Memory B cell (primary cell): Measurements from ENCODE around the gene URM1.

ENCODE experiments used
- ATAC-seq: fragments of 150-1000 bp; cut with Tn5 transposase; 2 replicates; pipeline ENCODE4 v1.10.0; 2021; ENCODE audit warnings: low read depth, mild to moderate bottlenecking, moderate library complexity
- DNase-seq, 2 donors: peaks; one replicate each; pipeline ENCODE4 v3.0.0; 2022; ENCODE audit warnings: low spot score in 2 of 2
- H3K27ac Mint-ChIP-seq: one replicate; pipeline ENCODE4 v1.8.0; 2022; ENCODE audit warnings: mild to moderate bottlenecking, moderate library complexity, mixed read lengths
- H3K27me3 Mint-ChIP-seq: one replicate; pipeline ENCODE4 v1.8.0; 2022; ENCODE audit warnings: mixed read lengths
- H3K36me3 Mint-ChIP-seq: one replicate; pipeline ENCODE4 v1.8.0; 2022; ENCODE audit warnings: mild to moderate bottlenecking, mixed read lengths
- H3K4me1 Mint-ChIP-seq: one replicate; pipeline ENCODE4 v1.8.0; 2022; ENCODE audit warnings: mixed read lengths
- H3K4me3 Mint-ChIP-seq: one replicate; pipeline ENCODE4 v1.8.0; 2022; ENCODE audit warnings: mild to moderate bottlenecking, moderate library complexity, mixed read lengths
- H3K9me3 Mint-ChIP-seq: one replicate; pipeline ENCODE4 v1.8.0; 2022; ENCODE audit warnings: mixed read lengths

The URM1 gene

DNA sequence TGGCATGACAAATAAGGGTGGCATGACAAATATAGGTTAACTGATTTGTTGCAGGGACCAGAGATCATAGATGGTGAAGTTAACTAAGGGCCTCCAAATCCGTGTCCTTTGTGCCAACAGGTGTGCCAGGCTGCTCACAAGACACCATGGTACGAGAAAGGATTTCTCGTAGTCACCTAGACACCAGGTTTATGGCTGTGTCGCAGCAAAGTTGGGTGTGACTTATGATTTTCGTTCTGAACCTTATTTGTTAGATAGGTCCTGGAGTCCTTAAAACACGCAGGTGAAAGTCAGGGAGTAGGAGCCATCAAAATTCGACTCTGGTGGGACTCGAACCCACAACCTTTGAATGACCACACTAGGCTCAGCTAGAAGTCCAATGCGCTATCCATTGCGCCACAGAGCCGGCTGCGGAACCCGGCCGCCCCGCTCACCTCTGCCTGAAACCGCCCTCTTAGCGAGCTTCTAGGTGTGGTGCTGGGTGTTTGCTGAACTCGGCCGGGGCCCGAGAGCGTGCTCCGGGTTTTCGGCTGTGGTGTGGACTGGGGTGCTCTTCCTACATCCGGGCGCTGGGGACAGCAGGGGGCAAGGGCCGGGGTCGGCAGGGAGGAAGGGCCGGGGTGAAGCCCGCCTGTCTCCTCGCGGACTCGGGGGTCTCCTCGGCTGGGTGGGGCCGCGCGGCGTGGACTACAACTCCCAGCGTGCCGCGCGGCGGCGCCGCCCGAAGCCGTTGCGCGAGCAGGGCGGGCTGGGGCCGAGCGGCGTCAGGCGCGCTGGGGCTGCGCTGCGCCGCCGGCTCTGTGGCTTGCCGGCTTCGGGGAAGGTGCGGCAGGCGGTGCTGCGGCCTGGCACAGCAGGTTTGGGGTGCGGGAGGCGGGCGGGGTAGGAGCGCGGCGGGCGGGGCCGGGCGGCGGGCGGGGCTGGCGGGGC is 31.1 kb upstream of the URM1 start, which contains the start of gene SLC27A4:
Gene SLC27A4, plus strand, starts transcription at position 767 of the 930 bp plus-strand sequence. CDS start 2,606 bp downstream, outside the sequence.
- DNase-seq: peak; percentile 67 to 76
- Mint-ChIP-seq H3K4me1 (peaks cover 3% of the 10 kb centered on the region), H3K36me3 (peaks cover 6% of the 10 kb centered on the region), H3K27ac (no peak within 1 kb of the TSS), H3K9me3 (no peaks in the 10 kb centered on the region), H3K4me3 (peak within 1 kb of the TSS; percentile 88), H3K27me3 (no peaks in the 10 kb centered on the region)
- ATAC-seq: peak; percentile 92

DNA sequence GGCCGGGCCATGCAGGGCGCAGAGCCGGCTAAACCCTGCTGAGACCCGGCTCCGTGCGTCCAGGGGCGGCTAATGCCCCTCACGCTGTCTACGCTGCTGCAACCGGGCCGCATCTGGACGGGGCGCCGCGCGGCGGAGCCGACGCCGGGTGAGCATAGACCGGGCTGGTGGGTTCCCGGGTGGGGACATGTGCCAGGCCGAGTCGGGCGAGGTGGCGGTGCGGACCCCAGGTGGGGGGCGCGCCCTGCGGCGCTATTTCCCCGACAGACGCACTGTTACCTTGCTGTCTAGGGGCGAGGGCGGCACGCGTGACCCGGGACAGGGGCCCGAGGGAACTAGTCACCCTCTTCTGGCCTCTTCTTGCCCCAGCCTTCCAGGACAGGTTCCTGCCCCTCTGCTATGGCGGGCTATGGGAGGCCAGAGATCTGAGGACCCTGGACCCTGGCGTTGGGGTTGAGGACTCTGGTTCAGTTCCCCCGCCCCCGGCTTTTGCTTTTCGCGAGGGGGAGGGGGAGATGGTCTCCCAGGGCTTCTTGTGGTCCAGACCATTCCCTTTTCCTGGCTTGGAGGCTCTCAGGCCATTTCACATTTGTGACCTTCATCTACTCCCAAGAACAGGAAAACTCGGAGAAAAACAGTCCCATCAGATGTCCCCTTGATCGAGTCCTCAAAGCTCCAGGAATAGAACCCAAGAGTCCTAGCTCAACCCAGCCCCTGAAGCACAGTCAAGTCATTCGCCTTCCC is 30.3 kb upstream of the URM1 start:
- Mint-ChIP-seq H3K36me3 (peaks cover 6% of the 10 kb centered on the region), H3K27me3 (no peaks in the 10 kb centered on the region), H3K4me1 (peaks cover 3% of the 10 kb centered on the region), H3K4me3 (peak overlapping the region; percentile 88), H3K9me3 (no peaks in the 10 kb centered on the region), H3K27ac (no peak overlapping the region)
- ATAC-seq (peak; percentile 42), DNase-seq (peak; percentile 16 to 49)

DNA sequence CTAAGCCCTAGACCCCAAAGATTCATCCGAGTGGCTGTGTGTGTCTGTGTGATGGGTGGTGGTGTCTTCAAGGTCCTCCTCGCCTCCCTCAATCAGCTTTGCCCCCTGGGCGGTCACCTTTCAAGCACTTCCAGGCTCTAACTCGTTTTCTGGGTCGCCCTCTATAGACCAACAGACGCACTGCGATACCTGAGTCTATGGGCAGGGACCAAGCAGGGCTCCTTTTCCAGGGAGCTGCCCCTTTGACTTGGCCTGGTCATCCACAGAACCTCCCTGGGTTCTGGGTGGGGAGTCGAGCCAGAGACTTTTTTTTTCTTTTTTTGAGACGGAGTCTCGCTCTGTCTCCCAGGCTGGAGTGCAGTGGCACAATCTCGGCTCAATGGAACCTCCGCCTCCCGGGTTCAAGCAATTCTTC is 29.7 kb upstream of the URM1 start:
- Mint-ChIP-seq H3K36me3 (peaks cover 6% of the 10 kb centered on the region), H3K9me3 (no peaks in the 10 kb centered on the region), H3K27me3 (no peaks in the 10 kb centered on the region), H3K27ac (no peak overlapping the region), H3K4me3 (peak overlapping the region; percentile 88), H3K4me1 (peaks cover 3% of the 10 kb centered on the region)
- peak; percentile 46 to 61 for DNase-seq
- peak; percentile 43 for ATAC-seq

DNA sequence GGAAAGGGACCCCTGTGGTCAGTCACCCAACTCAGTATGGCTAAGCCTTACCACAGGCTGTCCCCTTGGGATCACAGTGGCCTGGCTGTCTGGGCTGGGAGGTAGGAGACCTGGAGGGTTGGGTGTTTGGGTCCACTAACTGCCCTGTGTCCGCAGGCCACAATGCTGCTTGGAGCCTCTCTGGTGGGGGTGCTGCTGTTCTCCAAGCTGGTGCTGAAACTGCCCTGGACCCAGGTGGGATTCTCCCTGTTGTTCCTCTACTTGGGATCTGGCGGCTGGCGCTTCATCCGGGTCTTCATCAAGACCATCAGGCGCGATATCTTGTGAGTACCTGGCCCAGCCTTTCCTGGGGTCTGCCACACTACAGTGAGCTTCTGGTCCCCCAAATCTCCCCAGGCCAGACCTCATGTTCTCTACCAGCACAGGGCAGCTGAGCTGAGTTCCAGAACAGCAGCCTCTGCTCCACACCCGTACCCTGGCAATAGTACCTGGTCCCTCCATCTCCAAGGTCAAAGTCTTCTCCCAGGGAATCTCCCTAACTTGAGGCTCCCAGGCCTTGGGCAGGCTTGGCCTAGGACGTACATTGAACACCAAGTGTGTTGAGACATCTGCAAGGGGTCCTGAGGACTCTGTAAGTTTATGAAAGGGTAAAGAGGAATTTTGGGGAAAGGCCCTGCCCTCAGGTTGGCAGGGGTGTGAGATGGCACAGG is 28.0 kb upstream of the URM1 start:
- H3K27ac Mint-ChIP-seq: no peak overlapping the region

DNA sequence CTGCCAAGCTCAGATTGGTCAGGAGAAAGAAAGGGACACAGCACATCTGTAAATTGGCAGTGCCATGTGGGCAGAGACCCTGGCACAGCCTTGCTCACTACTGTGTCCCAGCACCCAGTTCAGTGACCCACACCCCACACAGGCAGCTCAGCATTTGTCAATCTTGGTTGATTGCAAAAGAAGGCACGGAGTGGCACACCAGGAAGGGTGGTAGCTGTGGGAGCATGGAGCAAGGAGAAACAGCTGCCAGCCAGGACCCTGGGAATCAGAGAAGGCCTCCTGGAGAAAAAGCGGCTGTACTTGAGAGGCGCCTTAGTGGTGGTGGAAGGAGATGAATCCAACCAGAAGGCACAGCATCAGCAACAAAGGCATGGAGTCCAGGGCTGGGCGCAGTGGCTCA is 27.3 kb upstream of the URM1 start:
- DNase-seq (no peak), ATAC-seq (no peak)
- no peak overlapping the region for H3K4me3 Mint-ChIP-seq
- no peaks in the 10 kb centered on the region for H3K9me3 Mint-ChIP-seq
- H3K27me3 Mint-ChIP-seq: no peaks in the 10 kb centered on the region
- peaks cover 6% of the 10 kb centered on the region for H3K36me3 Mint-ChIP-seq
- peaks cover 3% of the 10 kb centered on the region for H3K4me1 Mint-ChIP-seq
- no peak overlapping the region for H3K27ac Mint-ChIP-seq

More for the DNA sequence above, 28.0 kb upstream of the URM1 start:
- Mint-ChIP-seq H3K27me3 (no peaks in the 10 kb centered on the region), H3K4me3 (peak overlapping the region; percentile 29), H3K36me3 (peaks cover 6% of the 10 kb centered on the region), H3K4me1 (peaks cover 3% of the 10 kb centered on the region), H3K9me3 (no peaks in the 10 kb centered on the region)
- DNase-seq (no peak), ATAC-seq (no peak)

DNA sequence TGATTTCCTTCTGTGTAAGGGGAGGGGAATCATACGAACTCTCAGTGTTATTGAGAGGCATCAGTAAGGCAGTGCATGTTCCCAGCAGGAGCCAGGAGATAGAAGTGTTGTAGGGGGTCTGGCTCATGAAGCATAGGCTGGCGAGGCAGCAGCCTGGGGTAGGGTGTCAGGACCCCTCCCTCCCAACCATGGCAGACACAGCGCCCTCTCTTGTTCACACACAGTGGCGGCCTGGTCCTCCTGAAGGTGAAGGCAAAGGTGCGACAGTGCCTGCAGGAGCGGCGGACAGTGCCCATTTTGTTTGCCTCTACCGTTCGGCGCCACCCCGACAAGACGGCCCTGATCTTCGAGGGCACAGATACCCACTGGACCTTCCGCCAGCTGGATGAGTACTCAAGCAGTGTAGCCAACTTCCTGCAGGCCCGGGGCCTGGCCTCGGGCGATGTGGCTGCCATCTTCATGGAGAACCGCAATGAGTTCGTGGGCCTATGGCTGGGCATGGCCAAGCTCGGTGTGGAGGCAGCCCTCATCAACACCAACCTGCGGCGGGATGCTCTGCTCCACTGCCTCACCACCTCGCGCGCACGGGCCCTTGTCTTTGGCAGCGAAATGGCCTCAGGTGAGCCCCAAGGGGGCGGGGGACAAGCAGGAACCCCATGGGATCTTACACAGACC is 26.1 kb upstream of the URM1 start:
- no peak overlapping the region for H3K27ac Mint-ChIP-seq
- no peak for DNase-seq
- no peak for ATAC-seq

DNA sequence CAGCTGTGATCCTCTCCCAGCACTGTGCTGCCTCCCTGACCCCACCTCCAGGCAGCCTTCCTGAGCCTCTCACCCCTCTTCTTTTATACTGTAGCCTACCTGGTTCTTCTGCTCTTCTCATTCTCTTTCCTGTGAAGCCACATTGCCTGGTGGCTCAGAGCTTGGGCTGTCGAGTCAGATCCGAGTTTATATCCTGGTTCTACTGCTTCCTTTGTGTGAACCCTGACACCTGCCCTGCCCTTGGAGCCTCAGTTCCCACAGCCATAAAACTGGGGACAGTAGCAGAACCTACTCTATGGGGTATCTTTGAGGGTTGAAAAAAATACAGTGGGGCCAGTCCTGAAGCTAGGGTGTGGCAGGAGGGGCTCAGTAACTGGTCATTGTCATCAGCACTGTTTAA is 22.0 kb upstream of the URM1 start:
- DNase-seq: no peak
- H3K27me3 Mint-ChIP-seq: no peaks in the 10 kb centered on the region
- no peak overlapping the region for H3K4me3 Mint-ChIP-seq
- no peak for ATAC-seq
- peak overlapping the region; percentile 67 for H3K27ac Mint-ChIP-seq
- H3K36me3 Mint-ChIP-seq: peaks cover 11% of the 10 kb centered on the region
- H3K4me1 Mint-ChIP-seq: no peaks in the 10 kb centered on the region
- no peaks in the 10 kb centered on the region for H3K9me3 Mint-ChIP-seq

More for the DNA sequence above, 26.1 kb upstream of the URM1 start:
- Mint-ChIP-seq H3K4me1 (peaks cover 3% of the 10 kb centered on the region), H3K36me3 (peaks cover 6% of the 10 kb centered on the region), H3K9me3 (no peaks in the 10 kb centered on the region), H3K27me3 (no peaks in the 10 kb centered on the region), H3K4me3 (no peak overlapping the region)

DNA sequence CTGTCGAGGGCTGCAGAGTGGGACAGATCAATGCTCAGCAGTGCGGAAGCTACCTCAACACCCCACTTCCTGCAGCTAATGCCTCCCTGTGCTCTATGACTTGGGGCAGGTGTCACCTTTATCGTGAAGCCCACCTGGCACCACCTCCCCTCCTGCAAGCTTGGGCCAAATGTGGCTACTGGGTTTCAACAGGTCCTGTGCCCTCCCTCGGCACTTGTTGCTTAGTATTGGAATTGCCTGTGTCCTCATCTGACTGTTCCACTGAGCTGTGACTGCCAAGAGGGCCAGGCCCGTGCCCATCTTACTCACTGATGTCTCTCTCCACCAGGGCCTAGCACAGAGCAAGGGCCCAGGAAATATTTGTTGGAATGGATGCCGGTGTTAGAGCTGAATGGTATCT is 21.4 kb upstream of the URM1 start:
- ATAC-seq: no peak
- H3K9me3 Mint-ChIP-seq: no peaks in the 10 kb centered on the region
- H3K4me3 Mint-ChIP-seq: no peak overlapping the region
- H3K27me3 Mint-ChIP-seq: no peaks in the 10 kb centered on the region
- peaks cover 10% of the 10 kb centered on the region for H3K36me3 Mint-ChIP-seq
- H3K4me1 Mint-ChIP-seq: no peaks in the 10 kb centered on the region
- no peak overlapping the region for H3K27ac Mint-ChIP-seq
- DNase-seq: no peak

DNA sequence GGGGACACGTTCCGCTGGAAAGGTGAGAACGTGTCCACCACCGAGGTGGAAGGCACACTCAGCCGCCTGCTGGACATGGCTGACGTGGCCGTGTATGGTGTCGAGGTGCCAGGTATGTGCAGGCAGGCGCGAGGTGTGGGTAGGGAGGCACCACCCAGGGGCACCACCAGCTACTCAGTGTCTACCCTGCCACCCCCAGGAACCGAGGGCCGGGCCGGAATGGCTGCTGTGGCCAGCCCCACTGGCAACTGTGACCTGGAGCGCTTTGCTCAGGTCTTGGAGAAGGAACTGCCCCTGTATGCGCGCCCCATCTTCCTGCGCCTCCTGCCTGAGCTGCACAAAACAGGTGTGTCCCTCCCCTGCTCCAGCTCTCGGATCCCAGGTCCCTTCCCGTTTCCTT is 15.7 kb upstream of the URM1 start:
- no peaks in the 10 kb centered on the region for H3K27me3 Mint-ChIP-seq
- H3K27ac Mint-ChIP-seq: no peak overlapping the region
- H3K4me1 Mint-ChIP-seq: no peaks in the 10 kb centered on the region
- peaks cover 10% of the 10 kb centered on the region for H3K36me3 Mint-ChIP-seq
- H3K4me3 Mint-ChIP-seq: no peak overlapping the region
- DNase-seq (no peak), ATAC-seq (no peak)
- H3K9me3 Mint-ChIP-seq: no peaks in the 10 kb centered on the region

DNA sequence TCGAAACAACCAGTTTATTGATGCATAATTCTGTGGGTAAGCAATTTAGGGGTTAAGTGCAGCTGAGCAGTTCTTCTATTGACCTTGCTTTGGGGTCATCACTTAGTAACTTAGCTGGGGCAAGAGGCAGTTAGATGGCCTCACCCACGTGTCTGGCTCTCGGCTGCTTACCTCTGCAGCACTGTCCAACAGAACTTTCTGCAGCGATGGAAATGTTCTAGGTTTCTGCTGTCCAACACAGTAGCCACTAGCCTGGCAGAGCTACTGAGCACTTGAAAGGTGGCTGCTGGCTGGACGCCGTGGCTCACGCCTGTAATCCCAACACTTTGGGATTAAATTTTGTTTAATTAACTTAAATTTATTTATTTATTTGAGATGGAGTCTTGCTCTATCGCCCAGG is 13.1 kb upstream of the URM1 start:
- Mint-ChIP-seq H3K4me1 (no peaks in the 10 kb centered on the region), H3K4me3 (no peak overlapping the region), H3K36me3 (peaks cover 4% of the 10 kb centered on the region), H3K9me3 (no peaks in the 10 kb centered on the region), H3K27me3 (no peaks in the 10 kb centered on the region), H3K27ac (no peak overlapping the region)
- DNase-seq (no peak), ATAC-seq (no peak)

DNA sequence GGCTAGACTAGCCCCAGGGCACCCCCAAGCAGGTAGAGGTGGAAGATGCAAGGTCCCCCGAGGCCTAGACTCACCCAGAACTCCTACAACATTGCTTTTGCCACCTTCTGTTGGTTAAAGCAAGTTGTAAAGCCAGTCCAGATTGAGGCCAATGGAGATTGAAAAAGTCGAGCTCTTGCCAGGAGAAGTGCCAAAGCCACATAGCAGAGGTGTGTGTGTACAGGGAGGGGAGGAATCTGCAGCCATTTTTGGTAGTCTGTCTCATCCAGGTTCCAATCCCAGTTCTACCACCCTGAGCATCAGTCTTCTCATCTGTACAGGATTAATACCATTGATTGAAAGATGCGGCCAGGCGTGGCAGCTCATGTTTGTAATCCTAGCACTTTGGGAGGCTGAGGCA is 12.3 kb upstream of the URM1 start:
- Mint-ChIP-seq H3K27me3 (no peaks in the 10 kb centered on the region), H3K4me1 (no peaks in the 10 kb centered on the region), H3K4me3 (no peak overlapping the region), H3K27ac (no peak overlapping the region), H3K36me3 (peaks cover 4% of the 10 kb centered on the region), H3K9me3 (no peaks in the 10 kb centered on the region)
- DNase-seq (no peak), ATAC-seq (no peak)

DNA sequence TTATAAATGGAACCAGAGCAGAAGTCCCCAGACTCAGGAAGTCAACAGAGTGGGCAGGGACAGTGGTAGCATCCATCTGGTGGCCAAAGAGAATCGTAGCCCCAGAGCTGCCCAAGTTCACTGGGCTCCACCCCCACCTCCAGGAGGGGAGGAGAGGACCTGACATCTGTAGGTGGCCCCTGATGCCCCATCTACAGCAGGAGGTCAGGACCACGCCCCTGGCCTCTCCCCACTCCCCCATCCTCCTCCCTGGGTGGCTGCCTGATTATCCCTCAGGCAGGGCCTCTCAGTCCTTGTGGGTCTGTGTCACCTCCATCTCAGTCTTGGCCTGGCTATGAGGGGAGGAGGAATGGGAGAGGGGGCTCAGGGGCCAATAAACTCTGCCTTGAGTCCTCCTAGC is 10.3 kb upstream of the URM1 start:
- peaks cover 4% of the 10 kb centered on the region for H3K36me3 Mint-ChIP-seq
- H3K9me3 Mint-ChIP-seq: no peaks in the 10 kb centered on the region
- no peaks in the 10 kb centered on the region for H3K4me1 Mint-ChIP-seq
- no peak overlapping the region for H3K27ac Mint-ChIP-seq
- H3K4me3 Mint-ChIP-seq: no peak overlapping the region
- DNase-seq (no peak), ATAC-seq (no peak)
- H3K27me3 Mint-ChIP-seq: peaks cover 3% of the 10 kb centered on the region

DNA sequence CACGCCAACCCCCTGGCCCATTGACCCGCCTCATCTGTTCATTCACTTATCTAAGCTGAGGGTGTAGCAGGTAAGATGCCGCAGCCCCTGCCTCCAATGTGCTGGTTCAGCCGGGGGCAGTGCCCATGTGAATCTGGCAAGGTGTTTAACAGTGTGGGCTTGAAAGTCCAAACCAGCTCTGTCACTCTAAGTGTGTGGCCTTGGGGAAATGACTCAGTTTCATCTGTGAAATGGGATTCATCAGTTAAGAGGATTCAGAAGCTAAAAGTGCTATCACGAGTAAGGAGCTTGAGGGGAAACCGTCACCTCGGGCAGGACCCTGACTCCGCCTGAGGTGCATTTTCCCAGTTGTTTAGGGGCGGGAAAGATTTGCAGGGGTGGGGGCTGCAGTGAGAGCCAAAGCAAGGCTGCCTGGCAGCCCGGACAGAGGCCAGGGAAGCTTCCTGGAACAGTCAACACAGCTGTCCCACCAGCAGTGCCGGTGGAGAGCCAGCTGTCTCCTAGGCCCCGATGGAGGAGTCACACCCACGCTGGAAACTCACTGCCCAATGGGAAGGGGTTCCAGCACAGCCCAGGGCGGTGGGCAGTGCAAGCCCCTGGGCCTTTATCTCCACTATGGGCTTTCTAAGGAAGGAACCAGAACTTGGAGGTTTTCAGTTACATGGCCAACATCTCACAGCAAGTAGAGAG is 9.7 kb upstream of the URM1 start:
- ATAC-seq: no peak
- H3K4me3 Mint-ChIP-seq: peak overlapping the region; percentile 85
- H3K9me3 Mint-ChIP-seq: no peaks in the 10 kb centered on the region
- no peak overlapping the region for H3K27ac Mint-ChIP-seq
- DNase-seq: no peak
- no peaks in the 10 kb centered on the region for H3K36me3 Mint-ChIP-seq
- peaks cover 3% of the 10 kb centered on the region for H3K27me3 Mint-ChIP-seq
- H3K4me1 Mint-ChIP-seq: no peaks in the 10 kb centered on the region
